Thymus (tissue), 2 donors: ENCODE measurements around the gene HAAO. TPM values are rescaled to one million over a fixed set of nuclear protein-coding genes. Genes with fewer than 3 reads are reported as not detected.

Experiments used
- polyA plus RNA-seq: library from polyadenylated mRNA; stranded (reverse); fragments of 200-250 nt; gene quantifications from one replicate; pipeline ENCODE4 v1.2.3, GENCODE V29; 2013
- total RNA-seq: library from RNA; stranded (reverse); fragments of 120-200 nt; gene quantifications from one replicate; pipeline ENCODE4 v1.2.4, GENCODE V29; 2013
- donor health status: healthy.

The HAAO gene
- total and polyA plus RNA-seq, 2 donors, result 4.6 to 6.2 TPM

Other genes with a start within 250 kb of the HAAO start
- 77.4 TPM for gene MTA3, start 224.0 kb downstream of the HAAO start, total RNA-seq
- 64.9 TPM for gene MTA3, start 224.0 kb downstream of the HAAO start, polyA plus RNA-seq
- 0.57 TPM for gene OXER1, start 28.4 kb downstream of the HAAO start, total RNA-seq
- 3.4 TPM for gene OXER1, start 28.4 kb downstream of the HAAO start, polyA plus RNA-seq